Ovary (tissue), 9 donors: Measurements from ENCODE around the gene PPHLN1. TPM values are rescaled to one million over a fixed set of nuclear protein-coding genes. Genes with fewer than 3 reads are reported as not detected.

Source experiments
- DNase-seq, 5 donors: peaks; one replicate each; pipeline ENCODE4 v3.0.0-alpha.2; 2019 to 2020
- H3K27ac ChIP-seq, 2 donors: fragments of 200-600 bp; one replicate each; pipeline versions ENCODE4 v1.5.1 to v1.8.0; 2019 to 2022
- H3K27me3 ChIP-seq: fragments of 200-600 bp; one replicate; pipeline ENCODE4 v1.8.0; 2022
- H3K36me3 ChIP-seq: fragments of 200-600 bp; sonication (generic); one replicate; pipeline ENCODE4 v1.5.1; 2019
- H3K4me1 ChIP-seq: one replicate; pipeline ENCODE4 v1.8.1; 2013; ENCODE audit warnings: mild to moderate bottlenecking, moderate library complexity; ENCODE audit not compliant: insufficient read depth
- H3K4me3 ChIP-seq: fragments of 200-600 bp; sonication (generic); one replicate; pipeline ENCODE4 v1.5.1; 2017
- H3K9me3 ChIP-seq, 2 donors: fragments of 200-600 bp in 1 of 2; sonication (generic) in 1 of 2; one replicate each; pipeline versions ENCODE4 v1.5.1 to v1.8.1; 2013 to 2019; ENCODE audit warnings: mild to moderate bottlenecking in 1 of 2, moderate library complexity in 1 of 2
- CTCF ChIP-seq, 3 donors: fragments of 450-650 bp in 2 of 3; fragments of 200-600 bp in 1 of 3; IDR thresholded peaks; one replicate each; pipeline versions ENCODE4 v1.5.1 to v1.8.0; 2016 to 2022; ENCODE audit warnings: antibody characterized with exemption in 3 of 3, mild to moderate bottlenecking in 1 of 3
- EP300 ChIP-seq: sonication (generic); formaldehyde crosslinking; IDR thresholded peaks from one replicate; pipeline ENCODE4 v1.6.1; 2017; ENCODE audit warnings: antibody characterized with exemption
- POLR2A ChIP-seq: fragments of 450-650 bp; IDR thresholded peaks from one replicate; pipeline ENCODE4 v1.6.1; 2017; ENCODE audit warnings: antibody characterized with exemption, mild to moderate bottlenecking, moderate library complexity
- WGBS, 3 donors: extraction: QIAGEN DNeasy Blood & Tissue Kit in 1 of 3; methylation state at CpG; one replicate each; pipeline versions ENCODE4 v1.1.5 to v1.1.7; 2013 to 2017; 5-methylcytosine and 5-hydroxymethylcytosine counted together
- intact Hi-C, 4 donors: fragments of 100-400 bp; cut with DNase I; formaldehyde crosslinking; loops; one replicate each; pipeline versions ENCODE4 v1.11.0 to v1.15.1; 2022 to 2023
- polyA plus RNA-seq, 2 donors: library from polyadenylated mRNA; stranded (reverse); fragments of 200-250 nt in 1 of 2; fragments of 350-450 nt in 1 of 2; fragmentation: Illumina TruSeq in 1 of 2; extraction: RNeasy Lipid Tissue Mini Kit (QIAGEN cat#74804) in 1 of 2; gene quantifications; one replicate each; pipeline ENCODE4 v1.2.3, GENCODE V29; 2013 to 2014
- total RNA-seq, 7 donors: library from RNA; depleted of rRNA in 2 of 7; stranded (reverse); fragments of >200 nt in 2 of 7; fragmentation: NEBNext Ultra II Directional in 3 of 7; extraction: Animal tissue kit (Norgen Biotek cat#: 25700) in 3 of 7; gene quantifications; one replicate each; pipeline versions ENCODE4 v1.1.0 to v1.2.4, GENCODE V29; 2016 to 2023
- donor health status: DM: no; HTN: no; CAD: no; lungs with moderate emphysema.
- donor health status: DM: no; HTN: no; CAD: no.
- donor health status: Bipolar disorder and iron deficiency.
- donor health status: DM: yes; HTN: yes; CAD: no.
- donor health status: DM: no; HTN: no; CAD: no.
- donor health status: DM: yes; HTN: yes; CAD: no.

PPHLN1 gene
- total and polyA plus RNA-seq, 9 donors = 35.6 to 68.9 (median 53.8) TPM

DNA sequence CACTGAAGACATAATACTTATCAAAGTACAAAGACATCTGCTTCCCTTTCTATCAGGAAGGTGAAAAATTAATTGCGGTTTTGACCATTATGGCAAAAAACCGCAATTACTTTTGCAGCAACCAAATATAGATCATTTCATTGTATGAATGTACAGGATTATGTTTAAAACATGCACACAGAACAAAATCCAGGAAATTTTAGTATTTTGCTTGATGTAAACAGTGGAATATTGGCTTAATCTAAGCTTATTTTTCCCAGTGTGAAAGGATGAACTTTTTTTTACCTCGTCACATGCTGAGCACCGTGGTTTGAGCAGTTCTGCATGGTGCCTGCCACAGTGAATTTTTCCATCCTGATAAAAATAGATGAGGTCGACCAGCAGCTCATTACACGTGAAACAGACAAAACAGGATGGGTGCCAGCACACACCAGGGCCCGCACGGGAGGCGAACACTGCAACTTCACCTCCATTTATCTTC is 142.4 kb downstream of the PPHLN1 start:
- no peaks in the 10 kb centered on the region for H3K36me3 ChIP-seq
- no peak overlapping the region for H3K27ac ChIP-seq
- no peak overlapping the region for H3K4me3 ChIP-seq
- no peaks in the 10 kb centered on the region for H3K9me3 ChIP-seq
- DNase-seq = peak in 3 of 5 donors; percentile 20 to 22 (median 22)
- intact Hi-C loops = no loop called here
- H3K27me3 ChIP-seq = no peaks in the 10 kb centered on the region
- peaks cover 1% of the 10 kb centered on the region for H3K4me1 ChIP-seq
- TF ChIP-seq EP300 = no peak
- TF ChIP-seq POLR2A = no peak
- no peak for TF ChIP-seq CTCF (IDR thresholded peaks at IDR 0.05)
- WGBS, 3 donors = 22 to 25% (median 24%) methylated on average over 9 of the region's 9 CpGs

DNA sequence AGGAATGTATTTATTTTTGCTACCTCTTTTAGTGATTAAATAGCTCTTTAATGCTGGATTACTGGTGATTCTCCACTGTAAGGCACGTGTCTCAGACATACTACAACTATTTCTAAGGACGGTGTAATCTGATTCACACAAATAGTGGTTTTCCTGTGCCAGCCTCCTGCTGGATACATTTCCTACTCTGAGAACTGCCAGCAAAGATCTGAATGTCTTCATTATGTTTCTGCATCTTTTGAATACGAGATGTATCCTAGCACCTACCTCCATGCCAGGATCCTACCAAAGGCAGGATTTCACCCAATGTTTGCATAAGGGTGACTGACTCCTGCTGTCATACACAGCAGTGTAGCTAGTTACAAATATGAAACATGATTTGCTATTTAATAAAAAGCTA is 143.0 kb downstream of the PPHLN1 start:
- no peaks in the 10 kb centered on the region for H3K36me3 ChIP-seq
- H3K4me1 ChIP-seq = peaks cover 1% of the 10 kb centered on the region
- no peaks in the 10 kb centered on the region for H3K27me3 ChIP-seq
- no peak for DNase-seq
- TF ChIP-seq EP300 (no peak), POLR2A (no peak), CTCF (IDR thresholded peaks at IDR 0.05) (no peak)
- H3K9me3 ChIP-seq = no peaks in the 10 kb centered on the region
- intact Hi-C loops = no loop called here
- H3K4me3 ChIP-seq = no peak overlapping the region
- WGBS, 3 donors = 41 to 49% (median 43%) methylated on average over 3 of the region's 3 CpGs
- H3K27ac ChIP-seq = no peak overlapping the region

DNA sequence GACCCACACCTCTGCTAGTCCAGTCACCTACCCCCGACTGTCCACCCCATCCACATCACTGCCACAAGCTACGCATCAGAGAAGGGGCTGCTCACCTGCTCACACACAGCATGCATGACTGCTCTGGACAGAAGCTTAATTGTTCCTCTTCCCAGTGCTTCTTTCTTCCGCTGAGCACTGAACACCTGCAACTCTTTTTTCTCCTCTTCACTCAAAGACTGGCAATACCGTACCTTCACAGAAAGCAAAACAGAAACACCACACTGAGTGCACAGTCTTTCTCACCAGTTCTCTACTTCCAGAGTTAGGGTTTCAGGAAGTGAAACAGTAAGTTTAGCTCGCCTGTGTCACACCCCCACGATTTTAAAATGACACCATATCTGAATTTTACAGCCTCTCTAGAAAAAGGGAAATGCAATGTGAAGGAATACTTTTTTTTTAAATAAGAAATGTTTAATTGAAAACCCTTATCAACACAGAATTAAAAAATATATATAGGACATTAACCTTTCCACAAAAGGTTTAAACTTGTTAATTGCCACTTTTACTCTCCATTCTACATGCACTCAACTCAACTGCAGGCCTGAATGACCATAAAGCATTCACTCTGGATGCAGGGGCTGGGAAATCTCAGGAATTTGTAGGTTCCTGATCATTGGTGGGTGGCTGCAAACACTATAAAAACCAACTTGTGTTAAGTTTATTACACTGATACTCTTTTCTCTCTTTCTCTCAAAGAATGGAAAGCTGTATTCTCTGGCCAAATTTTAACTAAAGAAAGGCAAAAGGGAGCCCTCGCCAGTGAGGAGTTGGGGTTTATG is 143.6 kb downstream of the PPHLN1 start:
- DNase-seq = no peak
- TF ChIP-seq CTCF (IDR thresholded peaks at IDR 0.05) = no peak
- Histone ChIP-seq H3K9me3 (no peaks in the 10 kb centered on the region), H3K4me1 (peaks cover 1% of the 10 kb centered on the region), H3K27ac (no peak overlapping the region), H3K27me3 (no peaks in the 10 kb centered on the region), H3K36me3 (no peaks in the 10 kb centered on the region), H3K4me3 (no peak overlapping the region)
- WGBS, 3 donors = 81 to 85% (median 85%) methylated on average over 7 of the region's 7 CpGs
- intact Hi-C loops = no loop called here

- H3K36me3 ChIP-seq = no peaks in the 10 kb centered on the region
- 84 to 92% (median 89%) methylated on average over 3 of the region's 3 CpGs for WGBS, 3 donors
- H3K4me3 ChIP-seq = no peak overlapping the region
- TF ChIP-seq EP300 = no peak
- no peak for TF ChIP-seq POLR2A
- no peak for TF ChIP-seq CTCF (IDR thresholded peaks at IDR 0.05)
- DNase-seq = no peak
- intact Hi-C loops = no loop called here
- H3K4me1 ChIP-seq = peaks cover 3% of the 10 kb centered on the region
- no peaks in the 10 kb centered on the region for H3K27me3 ChIP-seq
- no peaks in the 10 kb centered on the region for H3K9me3 ChIP-seq
- no peak overlapping the region for H3K27ac ChIP-seq
These were observed 146.4 kb downstream of the PPHLN1 start for GRCh38 chr12:42472376-42472775.
